ENCODE results near the gene SNCG.

DNA sequence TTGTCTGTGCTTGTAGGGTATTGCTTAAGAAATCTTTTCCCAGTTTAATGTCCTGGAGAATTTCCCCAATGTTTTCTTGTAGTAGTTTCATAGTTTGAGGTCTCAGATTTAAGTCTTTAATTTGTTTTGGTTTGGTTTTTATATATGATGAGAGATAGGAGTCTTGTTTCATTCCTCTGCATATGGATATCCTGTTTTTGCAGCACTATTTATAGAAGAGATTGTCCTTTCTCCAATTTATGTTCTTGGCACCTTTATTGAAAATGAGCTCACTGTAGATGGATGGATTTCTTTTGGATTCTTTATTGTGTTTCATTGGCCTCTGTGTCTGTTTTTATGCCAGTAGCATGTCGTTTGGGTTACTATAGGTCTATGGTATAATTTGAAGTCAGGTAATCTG is 30.1 kb downstream of the SNCG start:
- no peak for TF ChIP-seq CTCF (conservative IDR thresholded peaks at IDR 0.05 in 1 of 2, IDR thresholded peaks at IDR 0.05 in 1 of 2; ENCODE audit: extremely low read depth in 1 of 2, insufficient read depth in 1 of 2, low read depth in 1 of 2, low read length in 2 of 2)
- no peak for TF ChIP-seq EZH2 (IDR thresholded peaks at IDR 0.05; ENCODE audit: borderline replicate concordance, low read length)
